Colonic mucosa (tissue), 4 donors: ENCODE data around the gene LGALS3. TPM values are rescaled to one million over a fixed set of nuclear protein-coding genes. Genes with fewer than 3 reads are reported as not detected.
A peak's percentile ranks its signal among the peaks of the same experiment; 100 is the strongest.
"Not testable (repeated sequence)": the region's sequence is repeated elsewhere in the genome, so short reads cannot be mapped to it uniquely, and the experiment has no call there.

Experiments used
- DNase-seq: peaks from one replicate; pipeline ENCODE4 v3.0.0-alpha.2; 2020
- H3K27ac ChIP-seq: fragments of 200-600 bp; one replicate; pipeline ENCODE4 v1.8.0; 2021
- H3K27me3 ChIP-seq: fragments of 200-600 bp; one replicate; pipeline ENCODE4 v1.8.0; 2021
- H3K36me3 ChIP-seq: fragments of 200-600 bp; one replicate; pipeline ENCODE4 v1.8.0; 2021
- H3K4me1 ChIP-seq: fragments of 200-600 bp; one replicate; pipeline ENCODE4 v1.8.0; 2021; ENCODE audit warnings: mild to moderate bottlenecking
- H3K4me3 ChIP-seq: fragments of 200-600 bp; one replicate; pipeline ENCODE4 v1.8.0; 2021
- H3K9ac ChIP-seq, 2 donors: one replicate each; pipeline ENCODE4 v1.7.0; 2013; ENCODE audit warnings: control low read depth in 2 of 2, low read depth in 2 of 2, low read length in 2 of 2
- H3K9me3 ChIP-seq: fragments of 200-600 bp; one replicate; pipeline ENCODE4 v1.8.0; 2021
- CTCF ChIP-seq: fragments of 200-600 bp; IDR thresholded peaks from one replicate; pipeline ENCODE4 v1.8.0; 2022; ENCODE audit warnings: antibody characterized with exemption, mild to moderate bottlenecking
- intact Hi-C: fragments of 100-400 bp; cut with DNase I; formaldehyde crosslinking; loops from one replicate; pipeline ENCODE4 v1.14.1; 2022
- total RNA-seq, 2 donors: library from RNA; stranded (reverse); fragmentation: NEBNext Ultra II Directional in 1 of 2; extraction: Animal tissue kit (Norgen Biotek cat#: 25700) in 1 of 2; gene quantifications; one replicate each; pipeline ENCODE4 v1.2.1, GENCODE V29; 2021
- donor health status: healthy.
- donor health status: DM: no; HTN: no; CAD: no.
- donor health status: DM: no; HTN: no; CAD: no.

LGALS3 gene
- total RNA-seq = 1,000 to 10,000 TPM; 1,592 to 1,798 TPM

DNA sequence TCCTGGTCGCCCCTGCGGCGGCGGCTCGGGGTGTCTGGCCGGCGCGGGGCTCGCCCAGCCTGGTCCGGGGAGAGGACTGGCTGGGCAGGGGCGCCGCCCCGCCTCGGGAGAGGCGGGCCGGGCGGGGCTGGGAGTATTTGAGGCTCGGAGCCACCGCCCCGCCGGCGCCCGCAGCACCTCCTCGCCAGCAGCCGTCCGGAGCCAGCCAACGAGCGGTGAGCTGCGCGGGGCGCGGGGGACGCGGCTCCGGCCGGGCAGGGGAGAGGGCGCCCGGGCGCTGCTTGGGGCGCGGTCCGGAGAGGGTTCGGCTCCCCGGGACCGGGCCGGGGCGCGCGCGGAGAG, at the start of gene LGALS3:
Gene LGALS3 (plus strand): TSS at position 167 of the 342 bp plus-strand sequence. CDS start 8,122 bp downstream, outside the sequence.
- peaks cover 24% of the 10 kb centered on the region for H3K4me1 ChIP-seq
- DNase-seq = peak; percentile 88
- H3K27ac ChIP-seq = peak within 1 kb of the TSS; percentile 95
- no peaks in the 10 kb centered on the region for H3K27me3 ChIP-seq
- no peaks in the 10 kb centered on the region for H3K9me3 ChIP-seq
- H3K4me3 ChIP-seq = peak within 1 kb of the TSS; percentile 60
- no peaks in the 10 kb centered on the region for H3K36me3 ChIP-seq
- peak within 1 kb of the TSS; percentile 96 to 100 for H3K9ac ChIP-seq
- TF ChIP-seq CTCF = no peak
- intact Hi-C loops = no loop called here

- H3K36me3 ChIP-seq, intact Hi-C loops, H3K27me3 ChIP-seq, H3K9ac ChIP-seq, DNase-seq, H3K27ac ChIP-seq, H3K9me3 ChIP-seq, H3K4me1 ChIP-seq, H3K4me3 ChIP-seq: not testable (repeated sequence)
Observed at GRCh38 chr14:55079961-55080360, 49.1 kb upstream of the LGALS3 start.

- Histone ChIP-seq H3K36me3 (no peaks in the 10 kb centered on the region), H3K4me3 (no peak overlapping the region), H3K27ac (no peak overlapping the region), H3K9me3 (no peaks in the 10 kb centered on the region), H3K27me3 (no peaks in the 10 kb centered on the region), H3K4me1 (no peaks in the 10 kb centered on the region), H3K9ac (no peak overlapping the region)
- intact Hi-C loops = loop anchor here (5.0 kb wide), 1 partner anchor 32 kb away; the partner anchor contains the start of gene MAPK1IP1L
- no peak for TF ChIP-seq CTCF
- DNase-seq = no peak
Observed at GRCh38 chr14:55084401-55085059, 44.5 kb upstream of the LGALS3 start.

DNA sequence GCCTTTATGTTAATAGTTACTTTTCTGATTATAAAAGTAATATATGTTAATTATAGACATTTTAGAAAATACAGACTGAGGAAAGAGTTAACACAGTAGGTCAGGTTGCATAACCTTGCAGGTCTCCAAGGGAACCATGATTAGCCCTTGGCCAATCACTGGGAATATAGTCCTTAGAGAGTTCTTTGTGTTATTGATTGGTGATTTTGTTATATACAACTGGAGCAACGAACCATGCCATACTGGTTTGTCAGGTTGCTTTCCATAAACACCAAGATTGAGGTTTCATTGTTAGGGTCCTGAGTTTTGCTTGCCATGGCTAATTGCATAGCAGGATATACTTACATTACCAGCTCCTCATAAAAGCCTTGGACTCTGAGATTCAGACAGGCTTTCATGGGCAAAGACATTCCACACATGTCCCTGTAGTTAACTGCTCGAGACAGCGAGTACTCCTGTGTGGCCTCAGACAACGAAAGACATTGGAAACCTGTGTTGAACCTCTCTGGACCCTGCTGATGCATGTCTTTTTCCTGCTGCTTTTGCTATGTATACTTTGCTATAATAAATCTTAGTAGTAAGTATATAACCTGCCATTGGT, 43.9 kb upstream of the LGALS3 start:
- no peak overlapping the region for H3K4me3 ChIP-seq
- no peaks in the 10 kb centered on the region for H3K36me3 ChIP-seq
- intact Hi-C loops = loop anchor here (5.0 kb wide), 1 partner anchor 33 kb away; the partner anchor contains the start of gene MAPK1IP1L
- TF ChIP-seq CTCF = no peak
- H3K27ac ChIP-seq = no peak overlapping the region
- no peaks in the 10 kb centered on the region for H3K27me3 ChIP-seq
- no peaks in the 10 kb centered on the region for H3K9me3 ChIP-seq
- H3K9ac ChIP-seq = no peak overlapping the region
- no peaks in the 10 kb centered on the region for H3K4me1 ChIP-seq
- peak; percentile 4 for DNase-seq

- Histone ChIP-seq H3K36me3 (no peaks in the 10 kb centered on the region), H3K9me3 (no peaks in the 10 kb centered on the region), H3K4me1 (no peaks in the 10 kb centered on the region), H3K9ac (no peak overlapping the region), H3K27ac (no peak overlapping the region), H3K27me3 (no peaks in the 10 kb centered on the region), H3K4me3 (no peak overlapping the region)
- intact Hi-C loops = loop anchor here (5.0 kb wide), 1 partner anchor 35 kb away; the partner anchor contains the start of gene MAPK1IP1L
- TF ChIP-seq CTCF = no peak
- DNase-seq = peak; percentile 11
Observed at GRCh38 chr14:55086938-55087337, 42.1 kb upstream of the LGALS3 start.

GRCh38 chr14:55088356-55088755, 40.7 kb upstream of the LGALS3 start:
- H3K36me3 ChIP-seq = no peaks in the 10 kb centered on the region
- peak overlapping the region in 1 of 2 donors; percentile 12 for H3K9ac ChIP-seq
- intact Hi-C loops = loop anchor here (2.0 to 5.0 kb wide), 2 partner anchors 36 to 72 kb away; partner anchors contain the start of gene MAPK1IP1L
- no peak overlapping the region for H3K4me3 ChIP-seq
- DNase-seq = no peak
- no peak overlapping the region for H3K27ac ChIP-seq
- no peaks in the 10 kb centered on the region for H3K9me3 ChIP-seq
- peaks cover 3% of the 10 kb centered on the region for H3K4me1 ChIP-seq
- TF ChIP-seq CTCF = no peak
- no peaks in the 10 kb centered on the region for H3K27me3 ChIP-seq
